Transverse colon (tissue), 3 donors: ENCODE measurements around the gene AFG1L.

Experiments
- POLR2A ChIP-seq: fragments of 450-650 bp; IDR thresholded peaks from one replicate; pipeline ENCODE4 v1.6.1; 2016; ENCODE audit warnings: antibody characterized with exemption, mild to moderate bottlenecking, moderate library complexity
- TF ChIP-seq, protein P1 (sequence below), 5 experiments: fragments of 200-600 bp in 3 of 5; fragments of 450-650 bp in 2 of 5; sonication (generic) in 3 of 5; IDR thresholded peaks; 1 replicate in 2 of 5; 2 replicates in 3 of 5; pipeline ENCODE4 v1.5.1; 2016 to 2017; ENCODE audit warnings: antibody characterized with exemption in 5 of 5, inconsistent platforms in 3 of 5, mild to moderate bottlenecking in 2 of 5, moderate library complexity in 1 of 5

DNA sequence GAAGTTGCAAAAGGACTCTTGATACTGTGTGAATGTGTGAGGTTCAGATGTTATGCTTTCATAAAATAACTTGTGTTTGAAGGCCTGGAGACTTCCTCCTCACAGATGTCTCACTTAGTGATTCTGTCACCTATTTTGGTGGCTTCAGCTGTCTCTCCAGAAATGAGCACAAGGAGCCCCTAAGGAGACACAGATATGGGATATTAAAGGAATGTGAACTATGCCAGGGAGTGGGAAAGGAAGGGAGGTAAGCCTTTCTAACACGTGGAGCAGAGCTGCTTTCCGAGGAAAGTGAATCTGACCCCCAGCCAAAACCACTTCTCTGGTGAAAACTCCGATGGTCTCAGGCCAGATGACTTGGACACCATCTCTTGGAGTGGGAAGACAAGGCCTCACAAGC lies 255.4 kb downstream of the AFG1L start:
- TF ChIP-seq, protein P1, sequence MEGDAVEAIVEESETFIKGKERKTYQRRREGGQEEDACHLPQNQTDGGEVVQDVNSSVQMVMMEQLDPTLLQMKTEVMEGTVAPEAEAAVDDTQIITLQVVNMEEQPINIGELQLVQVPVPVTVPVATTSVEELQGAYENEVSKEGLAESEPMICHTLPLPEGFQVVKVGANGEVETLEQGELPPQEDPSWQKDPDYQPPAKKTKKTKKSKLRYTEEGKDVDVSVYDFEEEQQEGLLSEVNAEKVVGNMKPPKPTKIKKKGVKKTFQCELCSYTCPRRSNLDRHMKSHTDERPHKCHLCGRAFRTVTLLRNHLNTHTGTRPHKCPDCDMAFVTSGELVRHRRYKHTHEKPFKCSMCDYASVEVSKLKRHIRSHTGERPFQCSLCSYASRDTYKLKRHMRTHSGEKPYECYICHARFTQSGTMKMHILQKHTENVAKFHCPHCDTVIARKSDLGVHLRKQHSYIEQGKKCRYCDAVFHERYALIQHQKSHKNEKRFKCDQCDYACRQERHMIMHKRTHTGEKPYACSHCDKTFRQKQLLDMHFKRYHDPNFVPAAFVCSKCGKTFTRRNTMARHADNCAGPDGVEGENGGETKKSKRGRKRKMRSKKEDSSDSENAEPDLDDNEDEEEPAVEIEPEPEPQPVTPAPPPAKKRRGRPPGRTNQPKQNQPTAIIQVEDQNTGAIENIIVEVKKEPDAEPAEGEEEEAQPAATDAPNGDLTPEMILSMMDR (IDR thresholded peaks at IDR 0.05), result no peak
- no peak for TF ChIP-seq POLR2A
